Measurements from ENCODE around the gene BACE1. TPM values are rescaled to one million over a fixed set of nuclear protein-coding genes. Genes with fewer than 3 reads are reported as not detected.

BACE1 gene
- total RNA-seq, 1 donor from 2014 or later: 17.2 TPM

- no peaks in the 10 kb centered on the region for H3K36me3 ChIP-seq (ENCODE audit: control insufficient read depth, insufficient read depth, low read length)
- H3K4me3 ChIP-seq (ENCODE audit: low read depth, low read length): no peak overlapping the region
- H3K27me3 ChIP-seq (ENCODE audit: control insufficient read depth, insufficient read depth, low read length): no peaks in the 10 kb centered on the region
- TF ChIP-seq CTCF (IDR thresholded peaks at IDR 0.05; ENCODE audit: insufficient read depth, low read length, poor library complexity, severe bottlenecking): no peak
- DNase-seq (ENCODE audit: low read depth): no peak
Measured at GRCh38 chr11:117289795-117290194, 26.3 kb downstream of the BACE1 start.

- Histone ChIP-seq H3K27me3 (ENCODE audit: control insufficient read depth, insufficient read depth, low read length) (no peaks in the 10 kb centered on the region), H3K4me3 (ENCODE audit: low read depth, low read length) (no peak overlapping the region), H3K36me3 (ENCODE audit: control insufficient read depth, insufficient read depth, low read length) (no peaks in the 10 kb centered on the region)
- no peak for TF ChIP-seq CTCF (IDR thresholded peaks at IDR 0.05; ENCODE audit: insufficient read depth, low read length, poor library complexity, severe bottlenecking)
- DNase-seq (ENCODE audit: low read depth): no peak
Measured at GRCh38 chr11:117287668-117288067, 28.4 kb downstream of the BACE1 start.

GRCh38 chr11:117286588-117286987 lies 29.5 kb downstream of the BACE1 start:
- TF ChIP-seq CTCF (IDR thresholded peaks at IDR 0.05; ENCODE audit: insufficient read depth, low read length, poor library complexity, severe bottlenecking): no peak
- H3K27me3 ChIP-seq (ENCODE audit: control insufficient read depth, insufficient read depth, low read length): no peaks in the 10 kb centered on the region
- H3K4me3 ChIP-seq (ENCODE audit: low read depth, low read length): no peak overlapping the region
- H3K36me3 ChIP-seq (ENCODE audit: control insufficient read depth, insufficient read depth, low read length): no peaks in the 10 kb centered on the region
- no peak for DNase-seq (ENCODE audit: low read depth)

GRCh38 chr11:117284053-117284452 lies 32.0 kb downstream of the BACE1 start:
- H3K27me3 ChIP-seq (ENCODE audit: control insufficient read depth, insufficient read depth, low read length): no peaks in the 10 kb centered on the region
- no peak overlapping the region for H3K4me3 ChIP-seq (ENCODE audit: low read depth, low read length)
- no peak for TF ChIP-seq CTCF (IDR thresholded peaks at IDR 0.05; ENCODE audit: insufficient read depth, low read length, poor library complexity, severe bottlenecking)
- no peaks in the 10 kb centered on the region for H3K36me3 ChIP-seq (ENCODE audit: control insufficient read depth, insufficient read depth, low read length)
- no peak for DNase-seq (ENCODE audit: low read depth)

- no peak for DNase-seq (ENCODE audit: low read depth)
- no peak overlapping the region for H3K4me3 ChIP-seq (ENCODE audit: low read depth, low read length)
- no peaks in the 10 kb centered on the region for H3K27me3 ChIP-seq (ENCODE audit: control insufficient read depth, insufficient read depth, low read length)
- TF ChIP-seq CTCF (IDR thresholded peaks at IDR 0.05; ENCODE audit: insufficient read depth, low read length, poor library complexity, severe bottlenecking): no peak
- no peaks in the 10 kb centered on the region for H3K36me3 ChIP-seq (ENCODE audit: control insufficient read depth, insufficient read depth, low read length)
Measured at GRCh38 chr11:117282956-117283355, 33.1 kb downstream of the BACE1 start.

- Histone ChIP-seq H3K27me3 (ENCODE audit: control insufficient read depth, insufficient read depth, low read length) (no peaks in the 10 kb centered on the region), H3K4me3 (ENCODE audit: low read depth, low read length) (no peak overlapping the region), H3K36me3 (ENCODE audit: control insufficient read depth, insufficient read depth, low read length) (no peaks in the 10 kb centered on the region)
- no peak for DNase-seq (ENCODE audit: low read depth)
- TF ChIP-seq CTCF (IDR thresholded peaks at IDR 0.05; ENCODE audit: insufficient read depth, low read length, poor library complexity, severe bottlenecking): no peak
Measured at GRCh38 chr11:117281869-117282268, 34.2 kb downstream of the BACE1 start.

Data from kidney epithelial cell (primary cell).